Measurements from ENCODE around the gene SLC6A3. TPM values are rescaled to one million over a fixed set of nuclear protein-coding genes. Genes with fewer than 3 reads are reported as not detected.

Gene SLC6A3
- total RNA-seq, 1 donor from 2014 or later: not detected

GRCh38 chr5:1343931-1344901 is 101.0 kb downstream of the SLC6A3 start:
- Mint-ChIP-seq H3K4me1 (ENCODE audit: low read depth) (peaks cover 21% of the 10 kb centered on the region), H3K27me3 (ENCODE audit: low read depth) (peaks cover 2% of the 10 kb centered on the region), H3K36me3 (ENCODE audit: low read depth) (peaks cover 10% of the 10 kb centered on the region), H3K4me3 (ENCODE audit: unreplicated experiment) (peak overlapping the region; percentile 82), H3K9me3 (ENCODE audit: low read depth) (no peaks in the 10 kb centered on the region), H3K27ac (ENCODE audit: unreplicated experiment) (peak overlapping the region; percentile 49)
- DNase-seq (ENCODE audit: low spot score): peak; percentile 64
- TF ChIP-seq, protein P1, sequence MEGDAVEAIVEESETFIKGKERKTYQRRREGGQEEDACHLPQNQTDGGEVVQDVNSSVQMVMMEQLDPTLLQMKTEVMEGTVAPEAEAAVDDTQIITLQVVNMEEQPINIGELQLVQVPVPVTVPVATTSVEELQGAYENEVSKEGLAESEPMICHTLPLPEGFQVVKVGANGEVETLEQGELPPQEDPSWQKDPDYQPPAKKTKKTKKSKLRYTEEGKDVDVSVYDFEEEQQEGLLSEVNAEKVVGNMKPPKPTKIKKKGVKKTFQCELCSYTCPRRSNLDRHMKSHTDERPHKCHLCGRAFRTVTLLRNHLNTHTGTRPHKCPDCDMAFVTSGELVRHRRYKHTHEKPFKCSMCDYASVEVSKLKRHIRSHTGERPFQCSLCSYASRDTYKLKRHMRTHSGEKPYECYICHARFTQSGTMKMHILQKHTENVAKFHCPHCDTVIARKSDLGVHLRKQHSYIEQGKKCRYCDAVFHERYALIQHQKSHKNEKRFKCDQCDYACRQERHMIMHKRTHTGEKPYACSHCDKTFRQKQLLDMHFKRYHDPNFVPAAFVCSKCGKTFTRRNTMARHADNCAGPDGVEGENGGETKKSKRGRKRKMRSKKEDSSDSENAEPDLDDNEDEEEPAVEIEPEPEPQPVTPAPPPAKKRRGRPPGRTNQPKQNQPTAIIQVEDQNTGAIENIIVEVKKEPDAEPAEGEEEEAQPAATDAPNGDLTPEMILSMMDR (IDR thresholded peaks at IDR 0.05): no peak

- H3K9me3 Mint-ChIP-seq (ENCODE audit: low read depth): no peaks in the 10 kb centered on the region
- H3K36me3 Mint-ChIP-seq (ENCODE audit: low read depth): peaks cover 11% of the 10 kb centered on the region
- TF ChIP-seq, protein P1 (IDR thresholded peaks at IDR 0.05): no peak
- H3K27me3 Mint-ChIP-seq (ENCODE audit: low read depth): no peaks in the 10 kb centered on the region
- peaks cover 21% of the 10 kb centered on the region for H3K4me1 Mint-ChIP-seq (ENCODE audit: low read depth)
- DNase-seq (ENCODE audit: low spot score): peak; percentile 40
- H3K4me3 Mint-ChIP-seq (ENCODE audit: unreplicated experiment): peak overlapping the region; percentile 82
- H3K27ac Mint-ChIP-seq (ENCODE audit: unreplicated experiment): no peak overlapping the region
Observed at GRCh38 chr5:1343315-1343751, 101.9 kb downstream of the SLC6A3 start.

Other genes starting within 250 kb of the SLC6A3 start
- not detected in 3 replicates for gene SLC6A19, start 243.8 kb downstream of the SLC6A3 start, total RNA-seq
- gene SLC6A18, start 220.1 kb downstream of the SLC6A3 start, total RNA-seq: not detected in 3 replicates
- not detected in 3 replicates for gene TERT, start 150.4 kb downstream of the SLC6A3 start, total RNA-seq
- 75.8 to 108 TPM (median 81.6 TPM) in 3 replicates for gene CLPTM1L, start 100.3 kb downstream of the SLC6A3 start, total RNA-seq
- 39.9 to 49.4 TPM (median 46.4 TPM) in 3 replicates for gene LPCAT1, start 78.5 kb upstream of the SLC6A3 start, total RNA-seq

Measured in chondrocyte (in vitro differentiated cells).